Testis (tissue), 3 donors: ENCODE data around the gene FGGY. TPM values are rescaled to one million over a fixed set of nuclear protein-coding genes. Genes with fewer than 3 reads are reported as not detected.
"Not testable (repeated sequence)": the region's sequence is repeated elsewhere in the genome, so short reads cannot be mapped to it uniquely, and the experiment has no call there.

Source experiments
- DNase-seq: peaks from one replicate; pipeline ENCODE4 v3.0.0-alpha.2; 2019
- H3K27ac ChIP-seq, 2 donors: fragments of 200-600 bp; sonication (generic); one replicate each; pipeline ENCODE4 v1.5.1; 2019
- H3K27me3 ChIP-seq: fragments of 200-600 bp; sonication (generic); one replicate; pipeline ENCODE4 v1.5.1; 2019
- H3K36me3 ChIP-seq: fragments of 200-600 bp; sonication (generic); one replicate; pipeline ENCODE4 v1.5.1; 2017; ENCODE audit warnings: low read depth; ENCODE audit errors: missing control alignments
- H3K4me1 ChIP-seq: fragments of 200-600 bp; sonication (generic); one replicate; pipeline ENCODE4 v1.5.1; 2019
- H3K4me3 ChIP-seq, 2 donors: fragments of 200-600 bp; sonication (generic); one replicate each; pipeline ENCODE4 v1.5.1; 2017 to 2019
- H3K9me3 ChIP-seq: fragments of 200-600 bp; sonication (generic); one replicate; pipeline ENCODE4 v1.5.1; 2017
- CTCF ChIP-seq, 3 experiments: fragments of 450-650 bp in 2 of 3; fragments of 200-600 bp in 1 of 3; sonication (generic) in 1 of 3; IDR thresholded peaks; one replicate each; pipeline ENCODE4 v1.5.1; 2016 to 2019; ENCODE audit warnings: antibody characterized with exemption in 3 of 3, mild to moderate bottlenecking in 2 of 3, moderate library complexity in 1 of 3
- POLR2A ChIP-seq: fragments of 450-650 bp; IDR thresholded peaks from one replicate; pipeline ENCODE4 v1.6.1; 2017; ENCODE audit warnings: antibody characterized with exemption, mild to moderate bottlenecking, moderate library complexity
- WGBS, 2 donors: methylation state at CpG; one replicate each; pipeline ENCODE4 v1.1.5; 2018; 5-methylcytosine and 5-hydroxymethylcytosine counted together
- intact Hi-C: fragments of 100-400 bp; cut with DNase I; formaldehyde crosslinking; loops from one replicate; pipeline ENCODE4 v1.15.1; 2023; ENCODE audit warnings: low total_unique reads
- polyA plus RNA-seq: library from polyadenylated mRNA; stranded (reverse); fragments of 350-450 nt; fragmentation: Illumina TruSeq; extraction: RNeasy Lipid Tissue Mini Kit (QIAGEN cat#74804); gene quantifications from one replicate; pipeline ENCODE4 v1.2.3, GENCODE V29; 2014; ENCODE audit warnings: low read depth, low replicate concordance; ENCODE audit not compliant: insufficient read depth
- total RNA-seq, 2 donors: library from RNA; depleted of rRNA; stranded (reverse); fragments of >200 nt; gene quantifications; one replicate each; pipeline ENCODE4 v1.2.3, GENCODE V29; 2016

The FGGY gene
- total and polyA plus RNA-seq, 3 donors from 2014 or later, result 14.6 to 32.8 (median 32.3) TPM

GRCh38 chr1:59457786-59458185 lies 160.9 kb downstream of the FGGY start:
- intact Hi-C loops, result no loop called here
- no peaks in the 10 kb centered on the region for H3K36me3 ChIP-seq
- TF ChIP-seq CTCF (IDR thresholded peaks at IDR 0.05), result no peak
- no peak for TF ChIP-seq POLR2A
- H3K27ac ChIP-seq, result no peak overlapping the region
- 90 to 97% methylated on average over 2 of the region's 2 CpGs for WGBS, 2 donors
- DNase-seq, result no peak
- H3K4me1 ChIP-seq, result no peaks in the 10 kb centered on the region
- H3K4me3 ChIP-seq, result no peak overlapping the region
- H3K9me3 ChIP-seq, result no peaks in the 10 kb centered on the region
- no peaks in the 10 kb centered on the region for H3K27me3 ChIP-seq

- WGBS, 2 donors, result 89 to 93% methylated on average over 2 of the region's 2 CpGs
- Histone ChIP-seq H3K4me1 (no peaks in the 10 kb centered on the region), H3K4me3 (no peak overlapping the region), H3K27me3 (no peaks in the 10 kb centered on the region), H3K9me3 (no peaks in the 10 kb centered on the region), H3K27ac (no peak overlapping the region), H3K36me3 (no peaks in the 10 kb centered on the region)
- no peak for TF ChIP-seq CTCF (IDR thresholded peaks at IDR 0.05)
- no peak for TF ChIP-seq POLR2A
- intact Hi-C loops, result no loop called here
- no peak for DNase-seq
Observed at GRCh38 chr1:59458884-59459283, 162.0 kb downstream of the FGGY start.

- DNase-seq, H3K9me3 ChIP-seq, H3K36me3 ChIP-seq, H3K27me3 ChIP-seq, intact Hi-C loops, H3K4me1 ChIP-seq, H3K4me3 ChIP-seq, H3K27ac ChIP-seq: not testable (repeated sequence)
- 91 to 100% methylated on average over 2 of the region's 2 CpGs for WGBS, 2 donors
Observed at GRCh38 chr1:59462942-59463341, 166.0 kb downstream of the FGGY start.

- H3K36me3 ChIP-seq, H3K4me3 ChIP-seq, H3K27ac ChIP-seq, DNase-seq, intact Hi-C loops, H3K9me3 ChIP-seq, H3K27me3 ChIP-seq, H3K4me1 ChIP-seq: not testable (repeated sequence)
Observed at GRCh38 chr1:59465478-59465877, 168.6 kb downstream of the FGGY start.

- H3K9me3 ChIP-seq, result no peaks in the 10 kb centered on the region
- TF ChIP-seq POLR2A, result no peak
- no peak for TF ChIP-seq CTCF (IDR thresholded peaks at IDR 0.05)
- intact Hi-C loops, result no loop called here
Observed at GRCh38 chr1:59468828-59469428, 172.0 kb downstream of the FGGY start.

GRCh38 chr1:59471991-59472570 lies 175.2 kb downstream of the FGGY start:
- 60 to 75% methylated on average over 14 to 43 of the region's 43 CpGs for WGBS, 2 donors
- DNase-seq, intact Hi-C loops, H3K27ac ChIP-seq, H3K27me3 ChIP-seq, H3K36me3 ChIP-seq, H3K9me3 ChIP-seq, H3K4me1 ChIP-seq: not testable (repeated sequence)
- H3K4me3 ChIP-seq, result peak overlapping the region in 1 of 2 donors; percentile 29

More at GRCh38 chr1:59468828-59469428, 172.0 kb downstream of the FGGY start:
- Histone ChIP-seq H3K4me3 (no peak overlapping the region), H3K36me3 (no peaks in the 10 kb centered on the region), H3K4me1 (no peaks in the 10 kb centered on the region), H3K27ac (no peak overlapping the region), H3K27me3 (no peaks in the 10 kb centered on the region)
- WGBS, 2 donors, result 89 to 96% methylated on average over 1 of the region's 1 CpG
- no peak for DNase-seq
